Neural crest cell (in vitro differentiated cells): ENCODE measurements around the gene GLIPR2. TPM values are rescaled to one million over a fixed set of nuclear protein-coding genes. Genes with fewer than 3 reads are reported as not detected.
"Not testable (repeated sequence)": the region's sequence is repeated elsewhere in the genome, so short reads cannot be mapped to it uniquely, and the experiment has no call there.

Experiments
- DNase-seq: peaks from one replicate; pipeline ENCODE4 v3.0.0; 2021; ENCODE audit warnings: low read depth, mixed read lengths, low spot score
- H3K27ac Mint-ChIP-seq: one replicate; pipeline ENCODE4 v1.8.0; 2021; ENCODE audit warnings: mild to moderate bottlenecking, mixed read lengths; ENCODE audit not compliant: unreplicated experiment
- H3K27me3 Mint-ChIP-seq: 2 replicates; pipeline ENCODE4 v1.8.0; 2021; ENCODE audit warnings: low read depth, mild to moderate bottlenecking, mixed read lengths
- H3K36me3 Mint-ChIP-seq: 2 replicates; pipeline ENCODE4 v1.8.0; 2021; ENCODE audit warnings: low read depth, mild to moderate bottlenecking, mixed read lengths
- H3K4me1 Mint-ChIP-seq: 2 replicates; pipeline ENCODE4 v1.8.0; 2021; ENCODE audit warnings: mixed read lengths
- H3K4me3 Mint-ChIP-seq: one replicate; pipeline ENCODE4 v1.8.0; 2021; ENCODE audit warnings: mild to moderate bottlenecking, mixed read lengths
- H3K9me3 Mint-ChIP-seq: 2 replicates; pipeline ENCODE4 v1.8.0; 2021; ENCODE audit warnings: mixed read lengths
- CTCF ChIP-seq: fragments of 200-600 bp; sonication (generic); conservative IDR thresholded peaks from 2 replicates; pipeline ENCODE4 v1.5.0; 2021; ENCODE audit warnings: antibody characterized with exemption, mild to moderate bottlenecking
- total RNA-seq: library from RNA; stranded (reverse); gene quantifications from 2 replicates; pipeline ENCODE4 v1.2.1, GENCODE V29; 2021

Gene GLIPR2
- total RNA-seq, 1 donor from 2014 or later = 24.2 TPM

DNA sequence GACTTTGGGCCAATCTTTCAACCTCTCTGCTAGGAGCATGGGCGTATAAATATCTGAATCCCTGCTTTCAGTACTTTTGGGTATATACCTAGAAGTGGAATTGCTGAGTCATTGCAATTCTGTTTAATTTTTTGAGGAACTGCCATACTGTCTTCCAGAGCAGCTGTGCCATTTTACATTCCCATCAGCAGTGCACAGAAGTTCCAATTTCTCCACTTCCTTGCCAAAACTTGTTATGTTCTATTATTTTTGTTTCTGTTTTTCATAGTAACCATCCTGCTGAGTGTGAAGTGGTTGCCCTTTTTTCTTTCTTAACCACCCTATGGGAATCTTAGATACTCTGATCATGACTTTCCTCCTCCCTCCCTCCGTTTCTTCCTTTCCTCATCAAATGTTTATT, 21.6 kb downstream of the GLIPR2 start:
- peaks cover 18% of the 10 kb centered on the region for H3K4me1 Mint-ChIP-seq
- no peak for TF ChIP-seq CTCF
- H3K9me3 Mint-ChIP-seq = peaks cover 5% of the 10 kb centered on the region
- no peak for DNase-seq
- no peaks in the 10 kb centered on the region for H3K27me3 Mint-ChIP-seq
- H3K27ac Mint-ChIP-seq = no peak overlapping the region
- H3K4me3 Mint-ChIP-seq = no peak overlapping the region
- peaks cover 14% of the 10 kb centered on the region for H3K36me3 Mint-ChIP-seq

DNA sequence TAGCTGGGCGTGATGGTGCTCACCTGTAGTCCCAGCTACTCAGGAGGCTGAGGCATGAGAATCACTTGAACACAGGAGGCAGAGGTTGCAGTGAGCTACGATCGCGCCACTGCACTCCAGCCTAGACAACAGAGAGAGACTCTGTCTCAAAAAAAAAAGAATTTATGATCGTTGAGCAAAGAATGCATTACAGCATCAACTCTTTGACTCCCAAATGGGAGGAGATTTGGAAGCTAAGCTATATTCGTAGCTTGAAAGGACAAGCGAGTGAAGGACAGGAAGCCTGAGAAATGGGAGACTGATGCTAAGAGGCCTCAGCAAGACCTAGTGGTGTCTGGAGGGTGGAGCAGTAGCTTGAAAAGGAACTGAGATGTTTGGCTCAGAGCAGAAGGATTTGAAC, 22.4 kb downstream of the GLIPR2 start:
- DNase-seq = no peak
- Mint-ChIP-seq H3K36me3 (peaks cover 14% of the 10 kb centered on the region), H3K27me3 (no peaks in the 10 kb centered on the region), H3K27ac (no peak overlapping the region), H3K4me3 (no peak overlapping the region), H3K9me3 (peaks cover 5% of the 10 kb centered on the region), H3K4me1 (peaks cover 24% of the 10 kb centered on the region)
- no peak for TF ChIP-seq CTCF

- H3K9me3 Mint-ChIP-seq, H3K27ac Mint-ChIP-seq, H3K27me3 Mint-ChIP-seq, DNase-seq, H3K4me3 Mint-ChIP-seq: not testable (repeated sequence)
- Mint-ChIP-seq H3K4me1 (peaks cover 20% of the 10 kb centered on the region), H3K36me3 (peaks cover 14% of the 10 kb centered on the region)
Measured at GRCh38 chr9:36159509-36159908, 23.0 kb downstream of the GLIPR2 start.

DNA sequence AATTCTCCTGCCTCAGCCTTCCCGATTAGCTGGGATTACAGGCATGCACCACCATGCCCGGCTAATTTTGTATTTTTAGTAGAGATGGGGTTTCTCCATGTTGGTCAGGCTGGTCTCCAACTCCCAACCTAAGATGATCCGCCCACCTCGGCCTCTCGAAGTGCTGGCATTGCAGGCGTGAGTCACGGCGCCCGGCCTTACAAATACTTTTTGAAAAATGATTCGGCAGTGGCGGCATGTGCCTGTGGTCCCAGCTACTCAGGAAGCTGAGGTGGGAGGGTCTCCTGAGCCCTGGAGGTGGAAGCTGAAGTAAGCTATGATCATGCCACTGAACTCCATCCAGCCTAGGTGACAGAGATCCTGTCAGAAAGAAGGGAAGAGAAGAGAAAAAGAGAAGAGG, 23.6 kb downstream of the GLIPR2 start:
- peaks cover 15% of the 10 kb centered on the region for H3K4me1 Mint-ChIP-seq
- not testable (repeated sequence) for H3K27ac Mint-ChIP-seq, H3K4me3 Mint-ChIP-seq, H3K27me3 Mint-ChIP-seq, DNase-seq, H3K9me3 Mint-ChIP-seq
- H3K36me3 Mint-ChIP-seq = peaks cover 11% of the 10 kb centered on the region

DNA sequence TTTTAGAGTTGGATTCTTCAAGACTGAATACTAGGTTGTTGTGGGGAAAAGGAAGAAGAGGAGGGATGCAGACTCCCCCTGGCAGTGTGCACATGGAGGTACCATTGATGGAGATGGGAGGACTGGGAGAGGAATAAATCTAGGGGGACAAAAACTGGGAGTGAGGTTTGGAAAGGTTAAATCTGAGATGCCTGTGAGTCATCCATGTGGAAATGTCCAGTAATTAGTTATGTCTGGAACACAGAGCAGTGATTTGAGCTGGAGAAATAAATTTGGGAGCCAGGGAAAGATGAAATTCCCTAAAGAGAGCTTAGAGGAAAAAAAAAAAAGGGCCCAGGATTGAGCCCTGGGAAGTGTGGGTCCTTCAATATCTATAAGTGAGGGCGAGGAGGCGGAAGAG, 24.7 kb downstream of the GLIPR2 start:
- H3K4me3 Mint-ChIP-seq = no peak overlapping the region
- H3K27me3 Mint-ChIP-seq = no peaks in the 10 kb centered on the region
- H3K4me1 Mint-ChIP-seq = peaks cover 15% of the 10 kb centered on the region
- H3K36me3 Mint-ChIP-seq = peaks cover 11% of the 10 kb centered on the region
- no peak overlapping the region for H3K27ac Mint-ChIP-seq
- peaks cover 5% of the 10 kb centered on the region for H3K9me3 Mint-ChIP-seq
- no peak for DNase-seq
- no peak for TF ChIP-seq CTCF

GRCh38 chr9:36162211-36162738, 25.7 kb downstream of the GLIPR2 start:
- H3K27ac Mint-ChIP-seq = no peak overlapping the region
- peaks cover 2% of the 10 kb centered on the region for H3K27me3 Mint-ChIP-seq
- no peak for DNase-seq
- peaks cover 8% of the 10 kb centered on the region for H3K36me3 Mint-ChIP-seq
- peaks cover 5% of the 10 kb centered on the region for H3K9me3 Mint-ChIP-seq
- H3K4me3 Mint-ChIP-seq = no peak overlapping the region
- TF ChIP-seq CTCF = no peak
- peaks cover 15% of the 10 kb centered on the region for H3K4me1 Mint-ChIP-seq
